PC-9 (cell line): ENCODE data around the gene MYO16.

ENCODE experiments used
- CTCF ChIP-seq: fragments of 200-600 bp; sonication (generic); conservative IDR thresholded peaks from 2 replicates; pipeline ENCODE4 v1.6.1; 2017; ENCODE audit warnings: mixed run types, antibody characterized with exemption, mild to moderate bottlenecking, moderate library complexity
- EZH2 ChIP-seq: fragments of 200-600 bp; sonication (generic); IDR thresholded peaks from 2 replicates; pipeline ENCODE4 v1.8.0; 2017; ENCODE audit warnings: antibody characterized with exemption, low read depth

- TF ChIP-seq CTCF (no peak), EZH2 (no peak)
Measured at GRCh38 chr13:109111141-109111540, 481.7 kb downstream of the MYO16 start.
